AG09319 (cell line): Measurements from ENCODE around the gene SOCS3.

Experiments
- DNase-seq: peaks from one replicate; pipeline ENCODE4 v3.0.0-alpha.2; 2010; ENCODE audit warnings: low read depth; ENCODE audit errors: extremely low read depth
- CTCF ChIP-seq: IDR thresholded peaks from 2 replicates; pipeline ENCODE4 v1.5.1; 2011; ENCODE audit warnings: low read depth, mild to moderate bottlenecking, inconsistent platforms, low read length, moderate library complexity

Gene SOCS3

GRCh38 chr17:78390241-78391050, 30.6 kb upstream of the SOCS3 start:
- TF ChIP-seq CTCF, result no peak; the same call in 1 of the 2 replicates
- DNase-seq, result peak; percentile 75

GRCh38 chr17:78387977-78388941, 28.4 kb upstream of the SOCS3 start:
- no peak for DNase-seq

GRCh38 chr17:78384479-78385175, 24.8 kb upstream of the SOCS3 start:
- TF ChIP-seq CTCF, result no peak
- no peak for DNase-seq

More at GRCh38 chr17:78387977-78388941, 28.4 kb upstream of the SOCS3 start:
- no peak for TF ChIP-seq CTCF

GRCh38 chr17:78383725-78384471, 24.0 kb upstream of the SOCS3 start:
- peak; percentile 97 for DNase-seq
- no peak; the same call in 1 of the 2 replicates for TF ChIP-seq CTCF

GRCh38 chr17:78381601-78382232, 21.8 kb upstream of the SOCS3 start:
- TF ChIP-seq CTCF, result no peak
- DNase-seq, result no peak

GRCh38 chr17:78380370-78380769, 20.5 kb upstream of the SOCS3 start:
- TF ChIP-seq CTCF, result no peak
- no peak for DNase-seq
